HepG2 (cell line): ENCODE results near the gene USP34.

Experiments used
- CCDC6 ChIP-seq: sonication (generic); formaldehyde crosslinking; IDR thresholded peaks from 2 replicates; pipeline ENCODE4 v1.8.1; 2022; ENCODE audit warnings: mild to moderate bottlenecking, missing genetic modification reagents, moderate library complexity
- CTCF ChIP-seq: sonication (generic); formaldehyde crosslinking; IDR thresholded peaks from 2 replicates; pipeline ENCODE4 v1.5.0; 2020; ENCODE audit warnings: mild to moderate bottlenecking, missing genetic modification reagents, moderate library complexity
- EEA1 ChIP-seq: sonication (generic); formaldehyde crosslinking; IDR thresholded peaks from 2 replicates; pipeline ENCODE4 v1.5.1; 2020; ENCODE audit warnings: mild to moderate bottlenecking, missing genetic modification reagents, borderline replicate concordance
- RFX3 ChIP-seq: IDR thresholded peaks from 2 replicates; pipeline ENCODE4 v1.6.1; 2016; ENCODE audit warnings: missing biosample characterization, missing genetic modification reagents
- TF ChIP-seq, protein P1 (sequence below): sonication (generic); formaldehyde crosslinking; IDR thresholded peaks from 2 replicates; pipeline ENCODE4 v1.4.0; 2020; ENCODE audit warnings: missing genetic modification reagents

GRCh38 chr2:61214171-61214570, 256.7 kb downstream of the USP34 start:
- TF ChIP-seq, protein P1, sequence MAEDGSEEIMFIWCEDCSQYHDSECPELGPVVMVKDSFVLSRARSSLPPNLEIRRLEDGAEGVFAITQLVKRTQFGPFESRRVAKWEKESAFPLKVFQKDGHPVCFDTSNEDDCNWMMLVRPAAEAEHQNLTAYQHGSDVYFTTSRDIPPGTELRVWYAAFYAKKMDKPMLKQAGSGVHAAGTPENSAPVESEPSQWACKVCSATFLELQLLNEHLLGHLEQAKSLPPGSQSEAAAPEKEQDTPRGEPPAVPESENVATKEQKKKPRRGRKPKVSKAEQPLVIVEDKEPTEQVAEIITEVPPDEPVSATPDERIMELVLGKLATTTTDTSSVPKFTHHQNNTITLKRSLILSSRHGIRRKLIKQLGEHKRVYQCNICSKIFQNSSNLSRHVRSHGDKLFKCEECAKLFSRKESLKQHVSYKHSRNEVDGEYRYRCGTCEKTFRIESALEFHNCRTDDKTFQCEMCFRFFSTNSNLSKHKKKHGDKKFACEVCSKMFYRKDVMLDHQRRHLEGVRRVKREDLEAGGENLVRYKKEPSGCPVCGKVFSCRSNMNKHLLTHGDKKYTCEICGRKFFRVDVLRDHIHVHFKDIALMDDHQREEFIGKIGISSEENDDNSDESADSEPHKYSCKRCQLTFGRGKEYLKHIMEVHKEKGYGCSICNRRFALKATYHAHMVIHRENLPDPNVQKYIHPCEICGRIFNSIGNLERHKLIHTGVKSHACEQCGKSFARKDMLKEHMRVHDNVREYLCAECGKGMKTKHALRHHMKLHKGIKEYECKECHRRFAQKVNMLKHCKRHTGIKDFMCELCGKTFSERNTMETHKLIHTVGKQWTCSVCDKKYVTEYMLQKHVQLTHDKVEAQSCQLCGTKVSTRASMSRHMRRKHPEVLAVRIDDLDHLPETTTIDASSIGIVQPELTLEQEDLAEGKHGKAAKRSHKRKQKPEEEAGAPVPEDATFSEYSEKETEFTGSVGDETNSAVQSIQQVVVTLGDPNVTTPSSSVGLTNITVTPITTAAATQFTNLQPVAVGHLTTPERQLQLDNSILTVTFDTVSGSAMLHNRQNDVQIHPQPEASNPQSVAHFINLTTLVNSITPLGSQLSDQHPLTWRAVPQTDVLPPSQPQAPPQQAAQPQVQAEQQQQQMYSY = no peak
- TF ChIP-seq RFX3 (CRISPR knock-in tag) (no peak), CTCF (CRISPR knock-in tag) (no peak), EEA1 (CRISPR knock-in tag) (no peak), CCDC6 (CRISPR knock-in tag) (no peak)
